H1 (cell line): ENCODE measurements around the gene JAG2. TPM values are rescaled to one million over a fixed set of nuclear protein-coding genes. Genes with fewer than 3 reads are reported as not detected.
A peak's percentile ranks its signal among the peaks of the same experiment; 100 is the strongest.

Experiments used
- CTCF ChIA-PET: fragments of 300-600 bp; sonication (Branson Sonifier 250); formaldehyde crosslinking; loops from one replicate; lab custom pipeline; 2021; ENCODE audit not compliant: partially characterized antibody; lab: Charles Lee
- POLR2A ChIA-PET: fragments of 300-600 bp; sonication (Branson Sonifier 250); formaldehyde crosslinking; loops from one replicate; lab custom pipeline; 2021; ENCODE audit warnings: inconsistent platforms; ENCODE audit not compliant: partially characterized antibody; lab: Charles Lee
- DNase-seq, 2 experiments: peaks; one replicate each; pipeline versions ENCODE4 v3.0.0 to v3.0.0-alpha.2; 2010 to 2022; ENCODE audit warnings: low spot score in 2 of 2, low read depth in 1 of 2, mixed read lengths in 1 of 2
- FAIRE-seq: peaks from 2 replicates; lab custom pipeline; 2011; peaks lifted over from hg19 to GRCh38; lab: Jason Lieb, UNC
- H2AFZ ChIP-seq: 2 replicates; pipeline ENCODE4 v1.8.1; 2012; ENCODE audit warnings: low read length, inconsistent platforms
- H2AK5ac ChIP-seq: 2 replicates; pipeline ENCODE4 v1.6.1; 2013; ENCODE audit warnings: low read depth, low read length
- H2BK120ac ChIP-seq: replicated peaks from 2 replicates; pipeline ENCODE3; 2013; ENCODE audit warnings: low read depth, low read length, inconsistent platforms
- H2BK12ac ChIP-seq: 2 replicates; pipeline ENCODE4 v1.6.1; 2013; ENCODE audit warnings: low read depth, low read length
- H2BK15ac ChIP-seq: 2 replicates; pipeline ENCODE4 v1.6.1; 2013; ENCODE audit warnings: low read length
- H2BK20ac ChIP-seq: 2 replicates; pipeline ENCODE4 v1.6.1; 2013; ENCODE audit warnings: low read length
- H2BK5ac ChIP-seq: 2 replicates; pipeline ENCODE4 v1.6.1; 2013; ENCODE audit warnings: low read depth, low read length
- H3K14ac ChIP-seq: 2 replicates; pipeline ENCODE4 v1.6.1; 2013; ENCODE audit warnings: inconsistent platforms; ENCODE audit not compliant: insufficient read length
- H3K18ac ChIP-seq: 2 replicates; pipeline ENCODE4 v1.6.1; 2013; ENCODE audit warnings: low read length; ENCODE audit errors: extremely low read depth
- H3K23ac ChIP-seq: 2 replicates; pipeline ENCODE4 v1.6.1; 2013; ENCODE audit warnings: inconsistent platforms; ENCODE audit not compliant: insufficient read length
- H3K23me2 ChIP-seq: 2 replicates; pipeline ENCODE4 v1.6.1; 2013; ENCODE audit warnings: low read depth, low read length
- H3K27ac ChIP-seq: 2 replicates; pipeline ENCODE4 v1.6.1; 2011; ENCODE audit warnings: low read depth, low read length, inconsistent platforms
- H3K27me3 ChIP-seq, 4 experiments: replicated peaks in 1 of 4; 1 replicate in 1 of 4; 2 replicates in 3 of 4; pipeline versions ENCODE4 v1.6.1 to v1.8.1; 2011 to 2013; ENCODE audit warnings: low read length in 3 of 4, mild to moderate bottlenecking in 3 of 4, inconsistent platforms in 2 of 4, mixed read lengths in 2 of 4, moderate library complexity in 1 of 4; ENCODE audit not compliant: control insufficient read depth in 3 of 4, insufficient read depth in 3 of 4; ENCODE audit errors: extremely low read depth in 1 of 4
- H3K36me3 ChIP-seq, 4 experiments: 2 replicates each; pipeline versions ENCODE4 v1.6.1 to v1.8.1; 2011 to 2013; ENCODE audit warnings: mild to moderate bottlenecking in 4 of 4, low read length in 3 of 4, moderate library complexity in 2 of 4, control low read depth in 1 of 4, inconsistent platforms in 1 of 4; ENCODE audit not compliant: insufficient read depth in 4 of 4, control insufficient read depth in 2 of 4
- H3K4ac ChIP-seq: replicated peaks from 2 replicates; pipeline ENCODE3; 2013; ENCODE audit warnings: low read length, low read depth, mixed read lengths, inconsistent platforms; ENCODE audit not compliant: insufficient read length
- H3K4me1 ChIP-seq, 4 experiments: replicated peaks in 1 of 4; 1 replicate in 1 of 4; 2 replicates in 3 of 4; pipeline versions ENCODE4 v1.6.1 to v1.8.1; 2011 to 2013; ENCODE audit warnings: low read length in 3 of 4, inconsistent platforms in 2 of 4, mixed read lengths in 1 of 4; ENCODE audit not compliant: insufficient read depth in 4 of 4, control insufficient read depth in 3 of 4
- H3K4me2 ChIP-seq, 2 experiments: 2 replicates each; pipeline versions ENCODE4 v1.6.1 to v1.8.1; 2011 to 2013; ENCODE audit warnings: low read depth in 2 of 2, low read length in 2 of 2, control low read depth in 1 of 2, inconsistent platforms in 1 of 2, mild to moderate bottlenecking in 1 of 2; ENCODE audit not compliant: insufficient read depth in 1 of 2
- H3K4me3 ChIP-seq, 4 experiments: fragments of 200-600, 300-600 bp in 1 of 4; sonication (generic), shearing (Covaris generic), sonication (Bioruptor Twin) in 1 of 4; 2 replicates each; pipeline versions ENCODE4 v1.5.1 to v1.8.1; 2011 to 2016; ENCODE audit warnings: low read length in 4 of 4, low read depth in 3 of 4, control low read depth in 2 of 4, inconsistent platforms in 2 of 4, mild to moderate bottlenecking in 2 of 4, mixed read lengths in 1 of 4, moderate library complexity in 1 of 4; ENCODE audit not compliant: insufficient read depth in 2 of 4; ENCODE audit errors: extremely low read depth in 1 of 4
- H3K56ac ChIP-seq: replicated peaks from 2 replicates; pipeline ENCODE3; 2013; ENCODE audit warnings: low read depth, mild to moderate bottlenecking, mixed read lengths, low read length, inconsistent platforms; ENCODE audit not compliant: insufficient read length
- H3K79me1 ChIP-seq: 2 replicates; pipeline ENCODE4 v1.6.1; 2013; ENCODE audit warnings: low read depth, low read length, control low read depth
- H3K79me2 ChIP-seq, 2 experiments: 2 replicates each; pipeline versions ENCODE4 v1.6.1 to v1.8.1; 2012 to 2013; ENCODE audit warnings: low read length in 2 of 2, mild to moderate bottlenecking in 2 of 2, inconsistent platforms in 1 of 2; ENCODE audit not compliant: insufficient read depth in 2 of 2, control insufficient read depth in 1 of 2
- H3K9ac ChIP-seq, 4 experiments: replicated peaks in 1 of 4; 1 replicate in 1 of 4; 2 replicates in 3 of 4; pipeline versions ENCODE4 v1.6.1 to v1.8.1; 2011 to 2013; ENCODE audit warnings: low read depth in 3 of 4, low read length in 3 of 4, control low read depth in 2 of 4, mild to moderate bottlenecking in 2 of 4, moderate library complexity in 2 of 4, inconsistent platforms in 1 of 4; ENCODE audit errors: extremely low read depth in 1 of 4
- H3K9me3 ChIP-seq, 2 experiments: 2 replicates each; pipeline versions ENCODE4 v1.6.1 to v1.8.1; 2012 to 2013; ENCODE audit warnings: mild to moderate bottlenecking in 2 of 2, moderate library complexity in 2 of 2, control low read depth in 1 of 2, inconsistent platforms in 1 of 2, low read depth in 1 of 2, low read length in 1 of 2, mixed read lengths in 1 of 2; ENCODE audit not compliant: insufficient read depth in 2 of 2
- H4K20me1 ChIP-seq, 2 experiments: replicated peaks in 1 of 2; 2 replicates each; pipeline versions ENCODE3 to v1.8.1; 2011 to 2013; ENCODE audit warnings: inconsistent platforms in 2 of 2, low read length in 2 of 2, mild to moderate bottlenecking in 1 of 2; ENCODE audit not compliant: insufficient read depth in 2 of 2, control insufficient read depth in 1 of 2
- H4K5ac ChIP-seq: 2 replicates; pipeline ENCODE4 v1.6.1; 2013; ENCODE audit warnings: low read length, low read depth, mixed read lengths, inconsistent platforms; ENCODE audit not compliant: insufficient read length
- H4K8ac ChIP-seq: 2 replicates; pipeline ENCODE4 v1.8.0; 2013; ENCODE audit warnings: mild to moderate bottlenecking, moderate library complexity, low read length, inconsistent platforms; ENCODE audit not compliant: insufficient read depth; ENCODE audit errors: extremely low read depth
- H4K91ac ChIP-seq: replicated peaks from 2 replicates; pipeline ENCODE3; 2013; ENCODE audit warnings: low read length, mixed read lengths, inconsistent platforms; ENCODE audit not compliant: insufficient read length
- SIX5 ChIP-seq: IDR thresholded peaks from 2 replicates; pipeline ENCODE4 v1.6.1; 2011; ENCODE audit warnings: mild to moderate bottlenecking, low read depth, low read length
- WGBS, 2 experiments: shearing (Covaris generic) in 1 of 2; methylation state at CpG; one replicate each; pipeline versions ENCODE4 v1.1.6 to v1.1.7; 2013 to 2015; ENCODE audit warnings: low lambda C conversion rate in 2 of 2, mixed read lengths in 2 of 2, inconsistent platforms in 1 of 2, low coverage in 1 of 2, missing lambda C conversion rate in 1 of 2; ENCODE audit not compliant: insufficient replicate concordance in 2 of 2, insufficient coverage in 1 of 2, insufficient read length in 1 of 2; ENCODE audit errors: extremely low coverage in 1 of 2, missing lambda C conversion rate in 1 of 2; 5-methylcytosine and 5-hydroxymethylcytosine counted together
- polyA plus RNA-seq, 7 experiments: library from polyadenylated mRNA; depleted of rRNA in 3 of 7; stranded (reverse) in 5 of 7; unstranded in 2 of 7; fragments of >200 nt in 5 of 7; fragments of 200-250 nt in 2 of 7; gene quantifications; 1 replicate in 5 of 7; 2 replicates in 1 of 7; 4 replicates in 1 of 7; pipeline versions ENCODE4 v1.2.1 to v1.2.3, GENCODE V29; 2011 to 2013; ENCODE audit warnings: missing spikeins in 2 of 7, mixed read lengths in 2 of 7
- total RNA-seq: library from RNA; stranded (reverse); fragmentation: NEBNext Ultra II Directional; extraction: Animal tissue kit (Norgen Biotek cat#: 25700); gene quantifications from 2 replicates; pipeline ENCODE4 v1.2.1, GENCODE V29; 2021

Gene JAG2
- total and polyA plus RNA-seq, 2 of the 8 experiments (the other 6 are each of a cell fraction or from before 2014, with no cell fraction given) = 2.8 to 6.2 TPM

GRCh38 chr14:105163040-105163742 lies 5.4 kb downstream of the JAG2 start:
- Histone ChIP-seq H3K23me2 (peaks cover 4% of the 10 kb centered on the region; the same call in 1 of the 2 replicates), H2AFZ (no peak overlapping the region), H3K9me3 (no peaks in the 10 kb centered on the region), H3K4me2 (no peak overlapping the region), H2BK120ac (peak overlapping the region; percentile 22), H2BK15ac (no peak overlapping the region), H2BK20ac (no peak overlapping the region), H2BK12ac (no peak overlapping the region), H3K4me3 (no peak overlapping the region), H4K20me1 (peaks cover 7 to 19% of the 10 kb centered on the region in 2 experiments), H3K18ac (no peak overlapping the region), H4K5ac (no peak overlapping the region), H2AK5ac (no peak overlapping the region; the same call in 1 of the 2 replicates), H4K8ac (peak overlapping the region; percentile 45; the same call in 1 of the 2 replicates), H3K27ac (no peak overlapping the region), H3K23ac (no peak overlapping the region), H3K4me1 (peaks cover 0 to 3% (median 1%) of the 10 kb centered on the region in 4 experiments; a peak in 4 of 7 replicates), H2BK5ac (peak overlapping the region; percentile 60; the same call in 1 of the 2 replicates), H4K91ac (no peak overlapping the region), H3K79me1 (peaks cover 5% of the 10 kb centered on the region), H3K27me3 (peaks cover 9 to 18% (median 14%) of the 10 kb centered on the region in 4 experiments), H3K9ac (no peak overlapping the region), H3K56ac (no peak overlapping the region), H3K36me3 (no peaks in the 10 kb centered on the region), H3K79me2 (no peaks in the 10 kb centered on the region), H3K4ac (no peak overlapping the region), H3K14ac (no peak overlapping the region)
- FAIRE-seq (no peak), DNase-seq (no peak)
- 75% methylated on average over 13 of the region's 18 CpGs; no CpG with 5 or more reads in 1 of the 2 experiments for WGBS, 2 experiments
- no peak for TF ChIP-seq SIX5
- POLR2A ChIA-PET = interaction anchor here (1.1 kb wide), 1 partner anchor 73 kb away, joined by 3 read pairs; no protein-coding TSS in a partner anchor
- CTCF ChIA-PET = interaction anchor here (0.5 to 2.4 kb wide), 5 partner anchors 8 to 72 kb away, joined by 3 to 11 read pairs (median 5); no protein-coding TSS in a partner anchor
